OCI-LY7 (cell line): ENCODE measurements around the gene DAPK1. TPM values are rescaled to one million over a fixed set of nuclear protein-coding genes. Genes with fewer than 3 reads are reported as not detected.

Experiments used
- BruUV-seq: library from RNA; stranded (reverse); fragments of 400-500 nt; replicated peaks from 2 replicates; lab custom pipeline; 2021; lab: Mats Ljungman, UMichigan
- CTCF ChIA-PET: fragments of 300-600 bp; sonication (Branson Sonifier 250); formaldehyde crosslinking; loops from one replicate; lab custom pipeline; 2022; ENCODE audit warnings: antibody characterized with exemption; ENCODE audit not compliant: unreplicated experiment; lab: Charles Lee
- POLR2A ChIA-PET: fragments of 300-600 bp; sonication (Branson Sonifier 250); formaldehyde crosslinking; loops from one replicate; lab custom pipeline; 2022; ENCODE audit warnings: antibody characterized with exemption; lab: Charles Lee
- DNase-seq: peaks from one replicate; pipeline ENCODE4 v3.0.0-alpha.2; 2015; ENCODE audit warnings: low spot score
- H2AFZ ChIP-seq: fragments of 200-600 bp; sonication (generic), shearing (Covaris generic); 2 replicates; pipeline ENCODE4 v1.6.1; 2014; ENCODE audit warnings: mild to moderate bottlenecking, antibody characterized with exemption, low read length, moderate library complexity
- H3K27ac ChIP-seq: fragments of 200-600 bp; sonication (generic); 2 replicates; pipeline ENCODE4 v1.5.1; 2014; ENCODE audit warnings: mixed run types, low read depth, mild to moderate bottlenecking, moderate library complexity, low read length, inconsistent platforms; ENCODE audit not compliant: poor library complexity, severe bottlenecking
- H3K36me3 ChIP-seq: fragments of 200-600 bp; sonication (generic); 2 replicates; pipeline ENCODE4 v1.6.1; 2014; ENCODE audit warnings: mild to moderate bottlenecking, antibody characterized with exemption, low read length, moderate library complexity, mixed read lengths; ENCODE audit not compliant: insufficient read depth
- H3K4me1 ChIP-seq: fragments of 200-600 bp; sonication (generic); 2 replicates; pipeline ENCODE4 v1.5.1; 2014; ENCODE audit warnings: mild to moderate bottlenecking, low read length; ENCODE audit not compliant: insufficient read depth, poor library complexity, severe bottlenecking
- H3K4me2 ChIP-seq: fragments of 200-600 bp; sonication (generic); 2 replicates; pipeline ENCODE4 v1.6.1; 2014; ENCODE audit warnings: mild to moderate bottlenecking, low read length
- H3K4me3 ChIP-seq: fragments of 200-600 bp; sonication (generic); 2 replicates; pipeline ENCODE4 v1.5.1; 2014; ENCODE audit warnings: mild to moderate bottlenecking, low read depth, low read length; ENCODE audit not compliant: poor library complexity, severe bottlenecking
- H3K79me2 ChIP-seq: fragments of 200-600 bp; sonication (generic); 2 replicates; pipeline ENCODE4 v1.6.1; 2016; ENCODE audit warnings: low read depth, mild to moderate bottlenecking, low read length, moderate library complexity, mixed read lengths; ENCODE audit not compliant: insufficient read depth
- H3K9me2 ChIP-seq: fragments of 200-600 bp; sonication (generic); 2 replicates; pipeline ENCODE4 v1.6.1; 2016; ENCODE audit warnings: mild to moderate bottlenecking, low read length, mixed read lengths; ENCODE audit not compliant: insufficient read depth
- H3K9me3 ChIP-seq: fragments of 200-600 bp; sonication (generic); 2 replicates; pipeline ENCODE4 v1.6.1; 2014; ENCODE audit warnings: mild to moderate bottlenecking, mixed run types, low read length, mixed read lengths
- H4K20me1 ChIP-seq: fragments of 200-600 bp; sonication (generic); 2 replicates; pipeline ENCODE4 v1.6.1; 2014; ENCODE audit warnings: mild to moderate bottlenecking, antibody characterized with exemption, low read length, moderate library complexity, mixed read lengths; ENCODE audit not compliant: insufficient read depth
- EZH2phosphoT487 ChIP-seq: fragments of 200-600 bp; sonication (generic); IDR thresholded peaks from 2 replicates; pipeline ENCODE4 v1.6.1; 2018; ENCODE audit warnings: low read depth, borderline replicate concordance, mild to moderate bottlenecking, mixed run types, antibody characterized with exemption, low read length, moderate library complexity, mixed read lengths
- intact Hi-C: fragments of 100-400 bp; cut with micrococcal nuclease; formaldehyde crosslinking; loops from one replicate; pipeline ENCODE4 v1.10.0; 2022; ENCODE audit not compliant: unreplicated experiment
- total RNA-seq, 2 experiments: library from RNA; depleted of rRNA in 1 of 2; stranded (reverse); fragments of >200 nt in 1 of 2; shearing (Covaris generic) in 1 of 2; gene quantifications; 2 replicates each; pipeline ENCODE4 v1.2.3, GENCODE V29; 2014 to 2022
- TF ChIP-seq, protein P1 (sequence below): fragments of 200-600 bp; sonication (generic); conservative IDR thresholded peaks from 2 replicates; pipeline ENCODE4 v1.5.1; 2014; ENCODE audit warnings: mild to moderate bottlenecking, antibody characterized with exemption, low read length, moderate library complexity, mixed read lengths

Gene DAPK1
- total RNA-seq, 2 experiments from 2014 or later = 0.25 to 3.5 TPM

GRCh38 chr9:87671925-87672324 is 174.3 kb downstream of the DAPK1 start:
- ChIA-PET POLR2A (interaction anchor here (1.3 kb wide), 1 partner anchor 9 kb away, joined by 3 read pairs; no protein-coding TSS in a partner anchor), CTCF (no interaction called here)
- no peaks in the 10 kb centered on the region for H3K4me1 ChIP-seq
- H3K79me2 ChIP-seq = no peaks in the 10 kb centered on the region
- no peak overlapping the region for H3K27ac ChIP-seq
- TF ChIP-seq, protein P1, sequence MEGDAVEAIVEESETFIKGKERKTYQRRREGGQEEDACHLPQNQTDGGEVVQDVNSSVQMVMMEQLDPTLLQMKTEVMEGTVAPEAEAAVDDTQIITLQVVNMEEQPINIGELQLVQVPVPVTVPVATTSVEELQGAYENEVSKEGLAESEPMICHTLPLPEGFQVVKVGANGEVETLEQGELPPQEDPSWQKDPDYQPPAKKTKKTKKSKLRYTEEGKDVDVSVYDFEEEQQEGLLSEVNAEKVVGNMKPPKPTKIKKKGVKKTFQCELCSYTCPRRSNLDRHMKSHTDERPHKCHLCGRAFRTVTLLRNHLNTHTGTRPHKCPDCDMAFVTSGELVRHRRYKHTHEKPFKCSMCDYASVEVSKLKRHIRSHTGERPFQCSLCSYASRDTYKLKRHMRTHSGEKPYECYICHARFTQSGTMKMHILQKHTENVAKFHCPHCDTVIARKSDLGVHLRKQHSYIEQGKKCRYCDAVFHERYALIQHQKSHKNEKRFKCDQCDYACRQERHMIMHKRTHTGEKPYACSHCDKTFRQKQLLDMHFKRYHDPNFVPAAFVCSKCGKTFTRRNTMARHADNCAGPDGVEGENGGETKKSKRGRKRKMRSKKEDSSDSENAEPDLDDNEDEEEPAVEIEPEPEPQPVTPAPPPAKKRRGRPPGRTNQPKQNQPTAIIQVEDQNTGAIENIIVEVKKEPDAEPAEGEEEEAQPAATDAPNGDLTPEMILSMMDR = no peak
- no peak for TF ChIP-seq EZH2phosphoT487
- H3K4me2 ChIP-seq = no peak overlapping the region
- peaks cover 6% of the 10 kb centered on the region for H3K9me3 ChIP-seq
- no TSS peak for BruUV-seq
- no peaks in the 10 kb centered on the region for H3K36me3 ChIP-seq
- no peak overlapping the region for H2AFZ ChIP-seq
- no peaks in the 10 kb centered on the region for H4K20me1 ChIP-seq
- intact Hi-C loops = no loop called here
- no peak for DNase-seq
- H3K4me3 ChIP-seq = no peak overlapping the region
- H3K9me2 ChIP-seq = no peaks in the 10 kb centered on the region

DNA sequence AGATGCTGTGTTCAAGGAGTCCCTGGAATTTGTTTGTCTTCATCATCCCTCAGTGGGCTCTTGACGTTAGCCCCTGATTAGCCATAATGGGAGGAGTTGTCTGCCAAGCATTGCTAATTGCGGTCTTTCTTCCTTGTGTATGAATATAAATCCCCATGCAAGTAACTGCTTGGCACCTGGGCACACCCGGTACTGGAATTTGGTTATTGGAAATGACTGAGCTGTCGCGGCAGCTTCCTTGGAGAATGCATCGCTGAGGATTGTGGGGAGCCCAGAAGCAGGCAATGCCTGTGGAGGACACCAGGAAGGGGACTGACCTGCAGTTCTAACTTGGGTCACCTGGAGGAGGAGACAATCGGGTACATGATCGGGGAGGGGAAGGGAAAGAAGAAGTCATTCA is 174.9 kb downstream of the DAPK1 start:
- no peak for DNase-seq
- Histone ChIP-seq H3K9me3 (no peaks in the 10 kb centered on the region), H3K9me2 (no peaks in the 10 kb centered on the region), H2AFZ (no peak overlapping the region), H4K20me1 (no peaks in the 10 kb centered on the region), H3K79me2 (no peaks in the 10 kb centered on the region), H3K4me3 (no peak overlapping the region), H3K4me2 (no peak overlapping the region), H3K4me1 (no peaks in the 10 kb centered on the region), H3K36me3 (no peaks in the 10 kb centered on the region), H3K27ac (no peak overlapping the region)
- no TSS peak for BruUV-seq
- intact Hi-C loops = no loop called here
- CTCF ChIA-PET = no interaction called here
- TF ChIP-seq, protein P1 = no peak
- TF ChIP-seq EZH2phosphoT487 = no peak
- POLR2A ChIA-PET = interaction anchor here (1.3 kb wide), 1 partner anchor 9 kb away, joined by 3 read pairs; no protein-coding TSS in a partner anchor

- no TSS peak for BruUV-seq
- Histone ChIP-seq H3K4me2 (no peak overlapping the region), H3K79me2 (no peaks in the 10 kb centered on the region), H3K4me3 (no peak overlapping the region), H3K9me2 (no peaks in the 10 kb centered on the region), H3K4me1 (no peaks in the 10 kb centered on the region), H2AFZ (no peak overlapping the region), H3K36me3 (no peaks in the 10 kb centered on the region), H3K9me3 (no peaks in the 10 kb centered on the region), H4K20me1 (no peaks in the 10 kb centered on the region), H3K27ac (no peak overlapping the region)
- POLR2A ChIA-PET = interaction anchor here (1.3 kb wide), 1 partner anchor 10 kb away, joined by 3 read pairs; no protein-coding TSS in a partner anchor
- TF ChIP-seq EZH2phosphoT487 = no peak
- TF ChIP-seq, protein P1 = no peak
- no peak for DNase-seq
- intact Hi-C loops = no loop called here
- CTCF ChIA-PET = no interaction called here
Measured at GRCh38 chr9:87673446-87674120, 175.9 kb downstream of the DAPK1 start.
